ENCODE results near the gene WDFY4.

WDFY4 gene

DNA sequence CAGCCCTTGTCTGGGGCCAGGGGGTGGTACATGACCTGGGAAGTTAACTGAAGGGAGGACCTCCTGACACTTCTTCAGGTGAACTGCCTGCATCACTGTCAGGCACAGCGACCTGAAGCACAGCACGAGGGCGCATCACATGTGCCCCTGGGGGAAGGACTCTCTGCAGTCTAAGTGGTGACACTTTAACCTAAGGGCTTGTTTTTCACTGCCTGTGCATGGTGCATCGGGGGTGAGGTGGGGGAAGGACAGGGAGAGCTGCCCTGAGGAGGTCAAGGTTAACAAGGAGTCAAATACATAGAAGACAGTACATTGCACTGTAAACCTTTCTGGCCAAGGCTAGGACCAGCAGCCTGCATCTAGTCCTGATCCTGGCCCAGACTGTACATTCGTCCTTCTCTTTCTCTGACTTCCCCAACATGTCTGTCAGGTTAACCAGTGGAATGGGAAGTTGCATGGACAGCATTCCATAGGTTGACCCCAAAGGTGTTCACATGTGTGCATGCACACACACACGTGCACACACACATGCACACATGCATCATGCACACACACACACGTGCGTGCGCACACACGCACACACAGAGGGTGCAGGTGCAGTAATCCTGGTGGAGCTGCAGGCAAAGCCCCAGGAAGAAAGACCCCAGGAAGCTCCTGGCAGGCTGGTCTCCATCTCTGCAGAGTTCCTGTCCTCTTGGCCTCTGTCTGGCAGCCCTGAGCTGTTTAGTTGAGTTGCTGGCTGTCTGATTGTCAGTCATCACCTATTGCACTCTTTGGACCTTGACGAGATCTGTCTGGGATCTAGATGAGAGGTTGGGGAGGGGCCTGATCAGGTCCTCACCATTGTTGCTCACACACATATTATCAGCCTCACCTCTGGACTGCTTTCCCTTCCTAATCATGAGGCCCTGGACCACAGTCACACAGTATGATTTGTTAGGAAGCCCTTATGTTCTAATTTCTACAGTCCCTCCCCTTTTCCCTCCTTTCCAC is 37.8 kb downstream of the WDFY4 start:
- no peak for FAIRE-seq

DNA sequence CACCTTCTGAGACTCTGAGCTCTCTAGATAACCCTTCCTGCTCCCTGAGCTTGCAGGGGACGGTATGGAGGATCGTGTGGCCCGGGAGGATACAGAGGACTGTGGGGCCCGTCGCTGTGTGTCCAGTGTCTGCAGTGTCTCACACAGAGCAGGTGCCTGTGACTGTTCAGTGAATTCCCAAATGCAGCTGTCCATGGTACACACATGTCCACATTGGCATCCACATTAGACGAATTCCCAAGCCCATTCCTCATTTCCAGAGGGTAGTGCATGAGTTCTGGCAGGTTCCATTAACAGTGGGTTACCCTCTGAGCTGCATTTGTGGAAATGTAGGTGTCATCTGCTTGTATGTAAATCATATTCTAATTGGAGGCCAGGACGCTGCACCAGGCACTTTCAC is 39.5 kb downstream of the WDFY4 start:
- FAIRE-seq: no peak

DNA sequence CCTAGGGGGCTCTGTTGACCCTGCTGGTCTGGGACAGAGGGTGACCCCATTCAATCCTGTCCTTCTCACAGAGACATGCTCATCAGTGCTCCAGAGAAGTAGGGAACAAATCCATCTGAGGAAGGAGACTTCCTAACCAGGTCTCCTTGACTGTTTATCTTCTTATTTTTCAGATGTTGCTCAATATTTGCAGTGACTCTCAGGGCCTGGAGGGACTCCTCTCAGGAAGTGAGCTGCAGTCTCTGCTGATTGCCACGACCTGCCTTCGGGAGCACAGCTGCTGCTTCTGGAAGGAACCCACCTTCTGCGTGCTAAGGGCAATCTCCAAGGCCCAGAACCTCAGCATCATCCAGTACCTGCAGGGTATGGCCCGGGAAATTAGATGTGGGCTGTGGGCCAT is 41.0 kb downstream of the WDFY4 start:
- no peak for FAIRE-seq

DNA sequence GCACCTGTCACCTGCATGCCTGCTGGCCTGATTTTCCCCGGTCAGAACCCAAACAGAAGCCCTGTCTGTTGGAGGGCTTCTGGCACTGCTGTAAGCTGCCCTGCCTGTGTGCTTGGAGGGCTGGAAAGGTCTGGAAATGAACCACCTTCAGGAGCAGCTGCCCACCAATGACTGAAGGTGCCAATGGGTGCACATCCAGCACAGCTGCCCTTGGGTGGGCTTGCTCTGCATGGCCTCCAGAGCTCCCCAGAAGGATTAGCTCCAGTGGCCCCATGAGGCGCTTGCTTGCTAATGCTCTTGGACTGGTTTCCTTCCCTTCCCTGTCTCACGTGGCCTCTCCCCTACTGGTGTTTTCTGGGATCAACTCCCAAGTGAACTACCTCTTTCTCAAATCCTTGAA is 43.2 kb downstream of the WDFY4 start:
- no peak for FAIRE-seq

DNA sequence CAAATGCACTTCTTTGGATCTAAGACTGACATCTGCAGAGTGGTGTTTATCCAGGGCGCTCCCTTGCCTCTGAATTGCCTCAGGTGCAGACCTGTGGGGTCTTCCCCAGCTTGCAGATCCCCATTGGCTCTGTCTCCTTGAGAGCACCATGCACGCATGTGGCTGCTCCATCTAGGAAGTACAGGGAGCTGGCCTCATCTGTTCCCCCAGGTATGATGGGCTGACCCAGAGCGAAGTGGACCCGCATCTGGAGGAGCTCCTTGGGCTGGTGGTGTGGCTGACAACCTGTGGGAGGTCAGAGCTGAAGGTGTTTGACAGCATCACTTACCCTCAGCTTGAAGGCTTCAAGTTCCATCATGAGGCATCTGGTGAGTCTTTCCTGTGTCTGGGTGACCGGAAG is 44.5 kb downstream of the WDFY4 start:
- no peak for FAIRE-seq

DNA sequence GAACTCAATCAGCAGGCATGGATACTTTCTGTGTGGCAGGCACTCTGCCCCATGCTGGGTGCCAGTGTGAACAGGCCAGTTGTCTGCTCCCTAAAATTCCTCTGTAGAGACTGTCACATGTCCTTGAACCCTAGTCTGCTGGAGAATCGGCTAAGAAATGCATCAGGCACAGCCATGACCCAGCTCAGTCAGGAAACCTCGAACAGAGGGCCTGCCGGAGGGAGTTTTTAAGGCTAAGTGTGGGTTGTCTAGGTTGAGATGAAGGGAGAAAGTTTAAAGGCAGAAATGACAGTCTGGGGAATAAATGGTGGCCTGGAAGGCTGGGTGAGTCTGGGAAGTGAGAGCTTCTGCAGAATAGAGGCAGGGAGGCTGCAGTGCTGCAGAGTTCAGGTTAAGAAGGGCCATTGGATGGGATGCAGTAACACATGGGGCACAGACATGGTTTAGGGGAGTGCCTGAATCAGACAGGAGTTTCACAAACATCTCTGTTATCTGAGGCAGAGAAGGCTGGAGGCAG is 45.3 kb downstream of the WDFY4 start:
- FAIRE-seq: no peak

DNA sequence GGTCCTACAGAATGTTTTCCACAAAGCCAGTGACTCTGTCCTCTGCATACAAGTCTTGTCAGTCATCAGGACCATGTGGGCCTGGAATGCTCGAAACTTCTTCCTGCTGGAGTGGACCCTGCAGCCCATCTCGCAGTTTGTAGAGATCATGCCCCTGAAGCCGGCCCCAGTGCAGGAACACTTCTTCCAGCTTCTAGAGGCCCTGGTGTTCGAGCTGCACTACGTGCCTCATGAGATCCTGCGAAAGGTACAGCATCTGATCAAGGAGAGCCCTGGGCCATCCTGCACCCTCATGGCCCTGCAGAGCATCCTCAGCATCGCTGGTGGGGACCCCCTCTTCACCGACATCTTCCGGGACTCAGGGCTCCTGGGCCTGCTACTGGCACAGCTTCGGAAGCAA is 46.5 kb downstream of the WDFY4 start:
- no peak for FAIRE-seq

DNA sequence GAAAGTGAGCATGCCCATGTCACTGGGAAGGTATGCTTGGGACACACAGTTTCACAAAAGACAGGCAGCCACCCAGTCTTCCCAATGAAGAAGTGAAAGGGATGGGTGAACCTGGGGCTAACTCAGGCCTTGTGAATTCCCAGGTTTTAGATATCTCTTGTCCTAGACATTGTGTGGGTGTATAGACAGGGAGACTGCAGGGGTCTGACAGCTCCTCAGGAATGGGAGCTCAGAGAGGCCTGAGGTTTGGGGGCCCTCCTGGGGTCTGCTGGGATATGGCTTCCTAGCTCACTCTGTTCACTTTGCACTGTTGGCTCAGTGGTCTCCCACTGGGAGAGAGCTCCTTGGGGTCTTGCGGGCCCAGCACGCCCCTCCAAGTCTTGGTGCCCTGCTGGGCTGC is 47.0 kb downstream of the WDFY4 start:
- FAIRE-seq: no peak

DNA sequence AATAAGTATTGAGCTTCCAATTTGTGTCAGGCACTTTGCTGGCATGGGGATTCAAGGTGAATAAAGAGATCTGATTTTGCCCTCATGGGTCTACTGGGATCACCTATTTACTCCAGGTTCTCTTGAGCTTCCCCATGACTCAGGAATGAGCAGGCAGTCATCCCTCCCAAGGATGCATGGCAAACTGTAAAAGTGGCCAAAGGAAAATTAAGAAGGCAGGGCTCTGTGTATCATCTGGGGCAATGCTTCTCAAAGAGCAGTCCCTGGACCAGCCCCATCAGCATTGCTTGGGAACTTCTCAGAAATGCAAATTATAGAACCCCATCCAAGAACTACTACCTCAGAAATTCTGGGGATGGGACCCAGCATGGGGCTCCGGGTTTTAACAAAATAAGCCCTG is 48.7 kb downstream of the WDFY4 start:
- no peak for FAIRE-seq

DNA sequence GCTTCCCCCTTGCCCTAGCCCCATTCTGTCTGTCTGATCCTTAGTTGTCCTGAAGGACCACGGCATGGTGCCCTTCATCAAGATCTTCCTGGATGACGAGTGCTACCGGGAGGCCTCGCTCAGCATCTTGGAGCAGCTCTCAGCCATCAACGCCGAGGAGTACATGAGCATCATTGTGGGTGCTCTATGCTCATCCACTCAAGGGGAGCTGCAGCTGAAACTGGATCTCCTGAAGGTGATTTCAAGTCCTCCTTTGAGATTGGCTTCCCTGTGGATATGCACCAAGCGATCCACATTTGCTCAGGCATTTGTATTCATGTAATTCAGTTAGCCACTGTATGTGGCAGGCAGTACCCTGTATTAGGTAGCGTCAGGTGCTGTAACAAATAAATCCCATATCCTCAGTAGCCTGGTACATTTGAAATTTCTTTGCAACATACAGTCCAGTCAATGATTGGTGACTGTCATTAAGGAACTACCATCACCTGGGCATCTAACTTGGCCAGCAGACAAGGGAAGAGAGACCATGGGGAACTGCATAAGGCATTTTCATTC is 51.2 kb downstream of the WDFY4 start:
- FAIRE-seq: no peak

DNA sequence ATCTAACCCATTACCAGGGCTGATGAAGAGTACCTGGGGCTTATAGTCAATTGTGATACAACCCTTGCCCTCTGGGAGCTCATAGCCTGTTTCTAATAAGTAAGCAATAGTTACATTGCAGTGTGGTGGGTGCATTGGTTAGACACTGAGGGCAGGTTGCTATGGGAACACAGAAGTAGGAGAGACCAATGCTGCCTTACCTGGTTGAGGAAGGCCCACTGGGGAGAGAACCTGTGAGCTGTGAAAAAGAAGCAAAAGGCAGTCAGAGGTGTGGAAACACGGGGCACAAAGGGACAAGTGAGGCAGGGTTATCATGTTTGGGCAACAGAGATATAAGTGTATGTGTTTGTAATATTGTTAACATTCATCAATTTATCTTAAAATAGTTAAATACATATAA is 51.9 kb downstream of the WDFY4 start:
- no peak for FAIRE-seq

DNA sequence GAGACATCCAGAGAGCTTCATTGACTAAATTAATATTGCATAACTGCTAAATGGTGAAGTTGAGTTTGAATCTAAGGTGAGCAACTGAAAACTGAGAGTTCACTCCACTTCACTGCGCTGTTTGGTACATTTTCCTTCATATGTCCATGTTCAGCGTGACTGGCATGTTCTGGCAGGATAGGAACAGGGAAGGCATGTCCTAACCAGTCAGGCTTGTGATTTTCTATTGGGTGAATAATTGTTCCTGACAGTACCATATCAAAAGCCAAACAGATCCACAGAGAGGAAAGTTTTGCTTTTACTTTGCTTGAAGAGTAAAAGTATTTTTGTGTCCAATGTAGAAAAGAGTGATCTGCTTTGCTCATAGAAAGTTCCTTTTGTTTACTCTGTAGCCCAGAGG is 53.2 kb downstream of the WDFY4 start:
- FAIRE-seq: no peak

DNA sequence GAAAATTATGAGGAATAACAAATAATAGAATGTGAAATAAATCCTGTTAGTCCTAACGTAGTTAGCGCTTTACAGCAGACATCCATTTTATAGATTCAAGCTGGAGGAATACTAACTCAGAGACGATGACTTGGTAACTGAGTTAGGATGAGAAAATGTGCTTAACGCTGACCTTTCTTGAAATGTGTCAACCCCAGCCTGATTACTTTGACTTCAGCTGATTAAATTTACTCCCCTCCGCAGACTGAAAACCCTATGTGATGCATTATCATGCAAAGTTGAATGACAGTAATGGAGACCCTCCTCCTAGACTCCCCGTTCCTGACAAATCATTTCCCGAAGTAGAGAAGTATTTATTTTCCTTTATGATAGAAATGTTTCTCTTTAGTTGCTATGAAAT is 54.5 kb downstream of the WDFY4 start:
- no peak for FAIRE-seq

DNA sequence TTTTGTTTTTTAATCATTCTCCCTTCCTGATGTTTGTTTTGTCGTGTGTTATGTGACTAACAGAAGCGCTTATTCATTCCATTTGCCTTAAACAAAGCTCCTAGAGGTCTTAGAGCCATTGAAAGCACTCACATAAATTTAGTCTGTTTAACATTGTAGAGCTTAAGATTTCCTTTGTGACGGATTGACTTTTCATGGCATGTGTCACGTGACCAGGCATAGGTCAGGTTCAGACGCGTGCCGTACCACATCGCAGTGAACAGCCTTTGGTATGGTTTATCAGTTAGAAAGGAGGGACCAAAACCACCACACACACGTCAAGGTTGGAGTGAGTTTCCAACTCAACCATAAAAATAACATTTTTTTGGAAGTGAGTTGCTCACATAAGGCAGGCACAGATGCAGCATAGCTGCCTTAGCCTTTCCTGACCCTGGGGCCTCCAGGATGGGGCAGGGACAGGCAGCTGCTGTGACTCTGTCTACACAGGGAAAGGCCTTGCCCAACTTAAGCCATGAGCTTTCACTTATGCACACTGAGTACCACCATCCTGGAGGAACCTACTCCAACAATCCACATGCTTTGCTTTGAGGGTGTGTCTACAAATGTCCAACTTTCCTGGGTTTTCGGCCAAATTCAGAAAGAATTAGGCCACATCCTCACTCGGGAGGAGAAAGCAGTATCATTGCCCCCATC is 55.5 kb downstream of the WDFY4 start:
- FAIRE-seq: no peak

DNA sequence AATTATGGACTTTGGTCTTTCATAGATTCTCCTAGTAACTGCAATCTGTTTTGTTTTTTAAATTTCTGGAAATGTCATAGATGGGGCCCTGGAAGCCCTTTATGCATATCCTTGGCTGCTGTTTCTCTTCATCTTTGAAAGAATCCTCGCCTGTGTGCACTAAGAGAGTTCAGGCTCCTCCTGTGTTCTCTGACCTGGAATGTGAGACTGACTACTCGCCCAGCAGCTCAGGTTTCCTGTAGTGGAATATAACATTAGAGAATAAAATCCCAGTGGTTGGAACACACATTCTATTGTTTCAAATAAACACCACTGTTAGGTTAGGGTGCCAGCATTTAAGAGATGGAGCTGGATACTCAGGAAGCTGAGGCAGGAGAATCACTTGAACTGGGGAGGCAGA is 56.3 kb downstream of the WDFY4 start:
- FAIRE-seq: no peak

DNA sequence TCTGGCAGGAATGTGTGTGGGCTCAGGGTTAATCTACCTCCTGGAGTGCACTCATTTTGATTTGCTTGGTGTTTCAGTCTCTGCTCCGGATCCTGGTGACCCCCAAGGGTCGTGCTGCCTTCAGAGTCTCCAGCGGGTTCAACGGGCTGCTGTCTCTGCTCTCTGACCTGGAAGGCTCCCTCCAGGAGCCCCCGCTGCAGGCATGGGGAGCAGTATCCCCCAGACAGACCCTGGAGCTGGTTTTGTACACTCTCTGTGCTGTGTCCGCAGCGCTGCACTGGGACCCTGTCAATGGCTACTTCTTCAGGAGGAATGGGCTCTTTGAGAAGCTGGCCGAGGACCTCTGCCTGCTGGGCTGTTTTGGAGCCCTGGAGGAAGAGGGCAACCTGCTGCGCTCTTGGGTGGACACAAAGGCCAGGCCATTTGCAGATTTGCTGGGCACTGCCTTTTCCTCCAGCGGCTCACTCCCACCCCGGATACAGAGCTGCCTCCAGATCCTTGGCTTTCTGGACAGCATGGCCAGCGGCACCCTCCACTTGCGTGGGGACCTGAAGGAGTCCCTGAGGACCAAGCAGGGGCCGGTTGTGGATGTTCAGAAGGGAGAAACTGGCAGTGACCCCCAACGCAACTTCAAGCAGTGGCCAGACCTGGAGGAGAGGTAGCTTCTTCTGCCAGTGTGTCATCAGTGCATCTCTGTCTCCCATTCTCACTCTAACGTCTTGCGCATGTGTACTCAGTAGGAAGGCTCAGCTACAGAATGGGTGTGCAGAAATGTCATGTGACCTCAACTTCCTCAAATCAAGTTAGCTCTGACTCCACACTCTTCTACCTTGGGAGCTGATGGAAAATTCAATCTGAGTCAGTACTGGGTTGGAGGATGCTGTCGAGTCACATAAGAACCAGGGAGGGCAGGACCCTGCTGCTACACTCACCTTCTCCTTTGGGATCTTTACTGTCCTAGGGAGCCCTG is 58.5 kb downstream of the WDFY4 start:
- FAIRE-seq: no peak

DNA sequence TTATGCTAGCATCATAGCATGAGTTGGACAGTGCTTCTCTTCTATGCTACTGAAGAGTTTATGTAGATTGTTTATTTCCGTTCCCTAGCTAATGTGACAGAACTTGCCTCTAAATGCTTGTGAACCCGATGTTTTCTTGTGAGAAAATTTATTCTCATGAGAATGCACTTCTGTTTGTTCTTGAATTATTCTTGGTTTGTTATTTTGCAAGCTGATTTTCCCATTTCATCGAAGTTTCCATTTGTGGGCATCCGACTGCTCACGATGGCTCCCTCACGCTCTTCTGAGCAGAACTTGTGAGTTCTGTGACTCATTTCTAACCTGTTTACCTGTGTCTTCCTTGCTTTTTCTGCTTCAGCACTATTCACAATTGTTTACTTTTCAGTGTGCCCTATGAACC is 59.9 kb downstream of the WDFY4 start:
- FAIRE-seq: no peak

DNA sequence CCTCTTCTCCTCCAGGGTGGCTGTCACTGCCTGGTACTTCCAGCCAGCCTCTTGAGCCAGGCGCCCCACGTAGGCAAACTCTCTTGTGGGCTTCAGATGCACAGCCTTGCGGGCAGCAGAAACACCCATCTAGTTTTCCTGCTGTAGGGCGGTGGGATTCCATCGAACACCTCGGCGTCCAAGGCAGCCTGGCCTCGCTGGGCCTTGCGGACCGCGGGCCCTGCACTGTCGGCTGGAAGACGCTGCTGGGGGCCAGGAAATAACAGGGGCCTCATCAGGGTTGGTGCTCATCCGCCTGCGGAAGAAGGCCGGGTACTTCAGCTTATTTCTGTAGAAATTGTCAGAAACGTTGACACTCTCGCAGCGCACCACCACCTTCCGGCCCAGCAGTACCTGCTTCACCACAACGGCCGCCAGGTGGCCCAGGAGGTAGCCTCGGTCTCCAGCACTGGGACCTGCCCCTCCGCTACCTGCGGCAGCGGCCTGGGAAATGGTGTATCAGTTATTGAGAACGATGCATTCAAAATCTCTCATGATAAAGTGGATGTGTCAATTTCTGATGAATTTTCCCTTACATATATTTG is 61.1 kb downstream of the WDFY4 start:
- FAIRE-seq: no peak

DNA sequence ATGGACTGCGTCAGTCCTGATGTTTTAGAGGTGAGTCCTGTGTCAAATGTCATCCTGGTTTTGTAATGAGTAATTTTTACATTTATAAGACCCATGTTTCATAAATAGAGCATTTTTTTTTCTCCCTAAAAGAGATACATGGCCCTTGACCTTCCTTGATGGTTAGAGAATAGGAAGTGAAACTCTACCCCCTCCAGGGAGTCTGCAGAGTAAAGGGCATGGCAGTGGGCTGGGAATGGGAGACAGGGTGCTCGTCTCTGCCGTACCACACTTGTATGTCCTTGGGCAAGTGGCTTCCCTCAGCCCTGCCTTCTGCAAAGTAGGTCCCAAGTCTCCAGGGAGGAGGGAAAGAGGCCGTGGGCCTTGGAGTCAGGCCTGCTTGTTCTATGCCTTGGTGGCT is 63.9 kb downstream of the WDFY4 start:
- FAIRE-seq: no peak

DNA sequence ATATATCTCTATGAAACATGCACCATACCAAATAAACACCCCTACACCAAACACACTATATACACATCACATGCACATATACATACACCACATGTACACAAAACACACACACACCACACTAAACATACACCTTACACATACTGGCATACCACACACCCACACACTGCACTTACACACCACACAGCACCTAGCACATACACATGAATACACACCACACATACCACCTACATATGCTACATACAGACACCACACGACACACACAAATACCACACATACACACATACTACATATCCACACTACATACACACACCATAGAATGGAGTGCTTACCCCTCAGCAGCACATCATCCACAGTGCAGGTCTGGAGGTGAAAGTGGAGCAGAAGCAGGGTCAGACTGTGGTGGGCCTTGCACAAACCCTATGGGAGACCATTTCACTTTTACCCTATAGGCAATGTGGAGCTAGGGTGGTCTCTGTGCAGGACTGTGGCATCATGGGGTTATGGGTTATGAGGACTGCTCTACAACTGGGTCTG is 64.6 kb downstream of the WDFY4 start:
- no peak for FAIRE-seq

DNA sequence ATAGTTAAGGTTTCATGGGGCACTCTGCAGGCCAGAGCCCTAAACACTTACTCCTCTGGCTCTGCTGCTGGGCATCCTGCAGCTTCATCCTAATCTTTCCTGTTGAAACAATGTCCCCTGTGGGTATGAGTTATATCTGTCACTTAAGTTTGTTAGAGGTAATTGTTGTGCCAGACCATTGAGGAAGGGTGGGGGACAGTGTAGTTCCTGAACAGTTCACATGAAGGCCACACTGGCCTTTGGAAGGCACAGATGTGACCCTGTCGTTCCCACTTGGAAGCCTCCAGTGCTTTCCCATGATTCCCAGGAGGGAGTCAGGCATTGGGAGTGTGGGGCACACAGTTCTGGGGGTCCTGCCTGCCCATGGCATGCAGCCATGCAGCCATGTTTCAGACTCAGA is 65.3 kb downstream of the WDFY4 start:
- FAIRE-seq: no peak

DNA sequence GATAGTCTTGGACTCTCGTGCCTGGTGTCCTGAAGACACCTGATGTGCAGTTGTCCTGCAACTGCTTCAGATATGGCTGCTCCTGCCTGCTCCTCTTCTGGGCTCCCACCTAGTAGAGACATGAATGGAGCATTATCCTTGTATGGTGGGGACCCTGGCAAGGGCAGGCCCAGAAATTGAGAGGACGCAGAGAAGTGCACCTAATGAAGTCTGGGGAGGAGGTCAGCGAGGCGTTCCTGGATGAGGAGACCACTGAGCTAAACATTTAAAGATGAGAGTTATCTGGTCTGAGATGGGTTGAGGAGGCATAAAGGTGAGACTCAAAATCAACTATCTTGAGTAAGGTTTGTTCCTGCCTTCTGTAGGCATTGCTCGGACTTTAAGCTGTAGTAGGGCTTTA is 66.3 kb downstream of the WDFY4 start:
- FAIRE-seq: no peak

Data from endometrium (tissue), 2 donors.